GM23248 (cell line): ENCODE data around the gene TDRD6. TPM values are rescaled to one million over a fixed set of nuclear protein-coding genes. Genes with fewer than 3 reads are reported as not detected.

Experiments
- DNase-seq: peaks from one replicate; pipeline ENCODE4 v3.0.0-alpha.2; 2015
- H2AFZ ChIP-seq: fragments of 200-600 bp; sonication (generic); 2 replicates; pipeline ENCODE4 v1.6.1; 2016; ENCODE audit warnings: antibody characterized with exemption
- H3F3A ChIP-seq: fragments of 200-600 bp; sonication (generic); 2 replicates; pipeline ENCODE4 v1.6.1; 2016; ENCODE audit warnings: mild to moderate bottlenecking, antibody characterized with exemption, mixed run types; ENCODE audit not compliant: insufficient read depth
- H3K27ac ChIP-seq: fragments of 200-600 bp; sonication (generic); 2 replicates; pipeline ENCODE4 v1.5.1; 2016; ENCODE audit warnings: mild to moderate bottlenecking
- H3K27me3 ChIP-seq: fragments of 200-600 bp; sonication (generic); replicated peaks from 2 replicates; pipeline ENCODE4 v1.6.1; 2016; ENCODE audit warnings: mild to moderate bottlenecking; ENCODE audit not compliant: insufficient read depth
- H3K36me3 ChIP-seq: fragments of 200-600 bp; sonication (generic); 2 replicates; pipeline ENCODE4 v1.6.1; 2016; ENCODE audit warnings: low read depth, mild to moderate bottlenecking
- H3K4me1 ChIP-seq: fragments of 200-600 bp; sonication (generic); 2 replicates; pipeline ENCODE4 v1.6.1; 2016; ENCODE audit warnings: mild to moderate bottlenecking; ENCODE audit not compliant: insufficient read depth
- H3K4me2 ChIP-seq: fragments of 200-600 bp; sonication (generic); one replicate; pipeline ENCODE4 v1.6.1; 2016; ENCODE audit warnings: mild to moderate bottlenecking; ENCODE audit not compliant: unreplicated experiment
- H3K4me3 ChIP-seq: fragments of 200-600 bp; sonication (generic); 2 replicates; pipeline ENCODE4 v1.5.1; 2016; ENCODE audit warnings: mild to moderate bottlenecking
- H3K79me2 ChIP-seq: fragments of 200-600 bp; sonication (generic); 2 replicates; pipeline ENCODE4 v1.6.1; 2016; ENCODE audit warnings: mild to moderate bottlenecking; ENCODE audit not compliant: insufficient read depth
- H3K9ac ChIP-seq: fragments of 200-600 bp; sonication (generic); 2 replicates; pipeline ENCODE4 v1.6.1; 2016; ENCODE audit warnings: mild to moderate bottlenecking
- H3K9me2 ChIP-seq: fragments of 200-600 bp; sonication (generic); 2 replicates; pipeline ENCODE4 v1.6.1; 2016; ENCODE audit warnings: mixed run types, mild to moderate bottlenecking, moderate library complexity; ENCODE audit not compliant: insufficient read depth
- H3K9me3 ChIP-seq: fragments of 200-600 bp; sonication (generic); one replicate; pipeline ENCODE4 v1.6.1; 2017; ENCODE audit warnings: low read depth
- H4K20me1 ChIP-seq: fragments of 200-600 bp; sonication (generic); 2 replicates; pipeline ENCODE4 v1.6.0; 2016; ENCODE audit not compliant: insufficient read depth
- EZH2 ChIP-seq: fragments of 200-600 bp; sonication (generic); IDR thresholded peaks from 2 replicates; pipeline ENCODE4 v1.6.1; 2018; ENCODE audit warnings: antibody characterized with exemption, mild to moderate bottlenecking; ENCODE audit not compliant: insufficient read depth, poor library complexity, severe bottlenecking
- EZH2phosphoT487 ChIP-seq: fragments of 200-600 bp; sonication (generic); IDR thresholded peaks from 2 replicates; pipeline ENCODE4 v1.6.1; 2018; ENCODE audit warnings: antibody characterized with exemption, moderate library complexity, mild to moderate bottlenecking, low read depth; ENCODE audit not compliant: insufficient read depth
- WGBS, 2 experiments: methylation state at CpG; one replicate each; pipeline ENCODE4 v1.1.6; 2015 to 2017; ENCODE audit warnings: low lambda C conversion rate in 2 of 2, low coverage in 1 of 2; ENCODE audit errors: missing lambda C conversion rate in 2 of 2; 5-methylcytosine and 5-hydroxymethylcytosine counted together
- in situ Hi-C: fragments of 300-500 bp; cut with MboI; formaldehyde crosslinking; loops from 2 replicates; pipeline ENCODE4 v1.15.0; 2020
- polyA plus RNA-seq: library from polyadenylated mRNA; unstranded; fragments of >200 nt; fragmentation: Nextera tagmentation; extraction: Ambion mirVana; gene quantifications from 2 replicates; pipeline ENCODE4 v1.2.1, GENCODE V29; 2016
- total RNA-seq: library from RNA; depleted of rRNA; stranded (reverse); fragments of >200 nt; shearing (Covaris generic); gene quantifications from 2 replicates; pipeline ENCODE4 v1.2.3, GENCODE V29; 2014

Gene TDRD6
- total and polyA plus RNA-seq, 2 experiments from 2014 or later, result not detected

DNA sequence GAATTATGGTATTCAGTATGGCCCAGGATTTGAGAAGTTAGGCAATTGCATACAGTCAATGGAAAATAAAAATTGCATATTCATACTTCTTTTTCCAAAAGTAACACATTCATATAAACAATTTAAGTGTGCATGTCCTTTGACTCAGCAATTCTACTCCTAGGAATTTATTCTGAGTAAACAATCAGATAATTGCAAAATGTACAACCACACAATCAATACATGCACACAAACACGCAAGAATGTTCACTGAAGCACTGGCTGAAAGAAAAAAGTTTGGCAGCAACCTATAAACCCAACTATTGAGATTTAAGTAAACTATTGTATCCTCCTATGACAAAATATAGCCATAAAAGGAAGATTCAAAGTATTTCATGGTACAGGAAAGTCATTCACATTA, 36.7 kb upstream of the TDRD6 start:
- H3K27ac ChIP-seq, result no peak overlapping the region
- H3K79me2 ChIP-seq, result no peaks in the 10 kb centered on the region
- H3K9me2 ChIP-seq, result no peaks in the 10 kb centered on the region
- no peak overlapping the region for H3K4me2 ChIP-seq
- no peaks in the 10 kb centered on the region for H4K20me1 ChIP-seq
- no peaks in the 10 kb centered on the region for H3K27me3 ChIP-seq
- H3K4me3 ChIP-seq, result no peak overlapping the region
- peaks cover 12% of the 10 kb centered on the region for H3K4me1 ChIP-seq
- no peaks in the 10 kb centered on the region for H3F3A ChIP-seq
- no peaks in the 10 kb centered on the region for H3K9me3 ChIP-seq
- no peak overlapping the region for H2AFZ ChIP-seq
- no peaks in the 10 kb centered on the region for H3K36me3 ChIP-seq
- 94 to 95% methylated on average over 1 of the region's 1 CpG for WGBS, 2 experiments
- TF ChIP-seq EZH2 (no peak), EZH2phosphoT487 (no peak)
- in situ Hi-C loops, result no loop called here
- H3K9ac ChIP-seq, result no peak overlapping the region
- no peak for DNase-seq

DNA sequence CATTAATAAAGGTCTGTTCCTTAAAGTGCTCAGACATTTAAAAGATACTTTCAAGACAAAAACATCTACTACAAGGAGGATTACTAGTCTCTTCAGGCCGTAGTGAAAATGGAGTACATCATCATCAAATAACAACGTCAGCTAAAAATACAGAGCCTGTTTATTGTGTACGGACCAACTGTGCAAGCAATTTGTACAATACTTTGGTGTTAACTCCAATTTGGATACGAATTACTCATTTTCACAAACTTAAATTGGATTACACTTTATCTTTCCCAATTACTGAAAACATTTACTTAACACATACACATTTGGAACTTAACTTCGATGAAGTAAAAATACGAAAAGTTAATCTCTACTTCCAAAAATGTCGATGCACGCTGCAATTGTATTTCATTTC, 35.9 kb upstream of the TDRD6 start:
- WGBS, 2 experiments, result 46 to 53% methylated on average over 8 of the region's 8 CpGs
- Histone ChIP-seq H3K9me3 (no peaks in the 10 kb centered on the region), H4K20me1 (no peaks in the 10 kb centered on the region), H3K79me2 (no peaks in the 10 kb centered on the region), H3K4me3 (peak overlapping the region; percentile 96; the same call in 1 of the 2 replicates), H3K27ac (no peak overlapping the region), H3K36me3 (no peaks in the 10 kb centered on the region), H3K9me2 (no peaks in the 10 kb centered on the region), H3F3A (no peaks in the 10 kb centered on the region), H3K9ac (no peak overlapping the region), H2AFZ (peak overlapping the region; percentile 97), H3K4me2 (peak overlapping the region; percentile 99), H3K27me3 (no peaks in the 10 kb centered on the region), H3K4me1 (peaks cover 12% of the 10 kb centered on the region)
- DNase-seq, result no peak
- in situ Hi-C loops, result no loop called here
- no peak for TF ChIP-seq EZH2phosphoT487
- TF ChIP-seq EZH2, result no peak

DNA sequence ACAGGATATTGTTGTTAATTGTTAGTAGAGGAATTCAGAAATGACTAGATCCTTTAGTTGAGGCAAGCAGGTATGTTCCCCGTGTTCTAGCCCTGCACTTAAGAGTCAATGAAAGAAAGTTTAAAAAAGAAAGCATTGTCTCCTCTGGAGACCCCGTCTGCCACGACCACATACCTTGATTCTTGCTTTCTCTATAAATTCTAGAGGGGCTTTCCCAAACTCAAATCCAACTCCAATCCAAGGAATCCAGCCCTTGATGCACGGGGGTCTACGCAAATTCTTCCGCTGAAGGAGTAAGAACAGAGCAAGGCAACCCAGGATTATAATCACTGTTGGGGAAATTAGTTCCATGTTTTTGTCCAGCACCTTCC, 35.5 kb upstream of the TDRD6 start:
- DNase-seq, result no peak
- 15 to 19% methylated on average over 6 of the region's 6 CpGs for WGBS, 2 experiments
- Histone ChIP-seq H3K4me2 (peak overlapping the region; percentile 99), H4K20me1 (no peaks in the 10 kb centered on the region), H3K4me1 (peaks cover 12% of the 10 kb centered on the region), H3K9me3 (no peaks in the 10 kb centered on the region), H3K27ac (no peak overlapping the region), H3K9ac (peak overlapping the region; percentile 81), H3K79me2 (no peaks in the 10 kb centered on the region), H3K4me3 (peak overlapping the region; percentile 96), H3K9me2 (no peaks in the 10 kb centered on the region), H3F3A (no peaks in the 10 kb centered on the region), H3K27me3 (no peaks in the 10 kb centered on the region), H3K36me3 (no peaks in the 10 kb centered on the region), H2AFZ (peak overlapping the region; percentile 97)
- TF ChIP-seq EZH2phosphoT487 (no peak), EZH2 (no peak)
- in situ Hi-C loops, result no loop called here

DNA sequence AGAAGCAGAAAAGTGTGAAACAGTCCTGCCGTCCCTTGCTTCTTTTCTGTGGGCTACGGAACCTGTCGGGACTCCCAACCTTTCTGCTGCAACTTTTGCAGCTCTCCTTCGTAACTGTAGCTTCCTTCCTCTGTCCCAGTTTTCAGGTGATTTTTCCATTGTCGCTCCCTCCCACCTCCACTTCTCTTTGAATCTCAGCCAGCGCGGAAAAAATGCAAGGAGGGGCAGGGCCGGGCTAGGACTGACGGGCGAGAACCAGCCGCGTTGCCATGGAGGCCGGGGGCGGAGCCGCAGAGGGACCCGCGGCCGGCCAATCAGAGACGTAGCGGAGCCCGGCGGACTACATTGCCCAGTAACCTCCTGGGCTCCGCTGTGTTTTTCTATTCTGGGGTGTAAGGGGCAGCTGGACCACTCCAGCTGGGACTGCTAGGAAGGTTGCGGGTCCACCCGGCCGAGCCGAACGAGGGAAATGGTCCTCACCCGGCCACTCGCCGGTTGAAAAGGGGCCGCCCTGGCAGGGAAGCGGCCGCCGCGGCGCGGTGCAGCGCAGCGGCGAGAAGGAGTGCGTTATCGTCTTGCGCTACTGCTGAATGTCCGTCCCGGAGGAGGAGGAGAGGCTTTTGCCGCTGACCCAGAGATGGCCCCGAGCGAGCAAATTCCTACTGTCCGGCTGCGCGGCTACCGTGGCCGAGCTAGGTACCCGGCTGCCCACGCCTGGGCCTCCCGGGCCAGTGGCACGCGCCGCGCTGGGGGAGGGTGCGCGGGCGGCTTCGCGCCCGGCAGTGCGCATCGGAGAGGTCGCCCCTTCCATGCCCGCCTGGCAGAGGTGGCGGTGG, 34.9 kb upstream of the TDRD6 start, which contains the start of the genes CYP39A1 and SLC25A27:
TSS of gene CYP39A1 (minus strand) at position 216 of the 836 bp plus-strand sequence. CDS start 236 bp downstream, outside the sequence.
TSS of gene SLC25A27 (plus strand) at position 373 of the 836 bp plus-strand sequence. CDS start at position 591, 218 bp downstream.
- peak; percentile 96 for DNase-seq
- Histone ChIP-seq H3K36me3 (no peaks in the 10 kb centered on the region), H4K20me1 (no peaks in the 10 kb centered on the region), H3K4me1 (peaks cover 12% of the 10 kb centered on the region), H3K9me2 (no peaks in the 10 kb centered on the region), H3K27ac (peak within 1 kb of the TSS; percentile 39), H3K9me3 (no peaks in the 10 kb centered on the region), H3K79me2 (no peaks in the 10 kb centered on the region), H3F3A (no peaks in the 10 kb centered on the region), H3K27me3 (no peaks in the 10 kb centered on the region), H2AFZ (peak within 1 kb of the TSS; percentile 97), H3K4me3 (peak within 1 kb of the TSS; percentile 96), H3K9ac (peak within 1 kb of the TSS; percentile 81), H3K4me2 (peak within 1 kb of the TSS; percentile 99)
- in situ Hi-C loops, result no loop called here
- TF ChIP-seq EZH2 (no peak), EZH2phosphoT487 (no peak)
- WGBS, 2 experiments, result 0 to 1% methylated on average over 63 to 71 of the region's 72 CpGs
